ENCODE data around the gene STON2.
"Not testable (repeated sequence)": the region's sequence is repeated elsewhere in the genome, so short reads cannot be mapped to it uniquely, and the experiment has no call there.

The STON2 gene

GRCh38 chr14:81386290-81386745 is 13.8 kb downstream of the STON2 start:
- DNase-seq (ENCODE audit: low read depth): no peak
- no peak for TF ChIP-seq CTCF (conservative IDR thresholded peaks at IDR 0.05; ENCODE audit: control insufficient read depth, insufficient read depth, low read depth, low read length)
- no peak overlapping the region for H3K4me3 ChIP-seq (ENCODE audit: control insufficient read depth, low read depth, low read length)

GRCh38 chr14:81385886-81386285 is 14.2 kb downstream of the STON2 start:
- no peak for TF ChIP-seq CTCF (conservative IDR thresholded peaks at IDR 0.05; ENCODE audit: control insufficient read depth, insufficient read depth, low read depth, low read length)
- H3K4me3 ChIP-seq (ENCODE audit: control insufficient read depth, low read depth, low read length): no peak overlapping the region
- no peak for DNase-seq (ENCODE audit: low read depth)

- TF ChIP-seq CTCF (conservative IDR thresholded peaks at IDR 0.05; ENCODE audit: control insufficient read depth, insufficient read depth, low read depth, low read length): no peak
- DNase-seq (ENCODE audit: low read depth): no peak
- no peak overlapping the region for H3K4me3 ChIP-seq (ENCODE audit: control insufficient read depth, low read depth, low read length)
Measured at GRCh38 chr14:81385419-81385818, 14.7 kb downstream of the STON2 start.

- H3K4me3 ChIP-seq (ENCODE audit: control insufficient read depth, low read depth, low read length): no peak overlapping the region
- TF ChIP-seq CTCF (conservative IDR thresholded peaks at IDR 0.05; ENCODE audit: control insufficient read depth, insufficient read depth, low read depth, low read length): no peak
- DNase-seq (ENCODE audit: low read depth): peak; percentile 51
Measured at GRCh38 chr14:81384900-81385299, 15.2 kb downstream of the STON2 start.

GRCh38 chr14:81382517-81383225 is 17.5 kb downstream of the STON2 start:
- no peak for DNase-seq (ENCODE audit: low read depth)
- no peak for TF ChIP-seq CTCF (conservative IDR thresholded peaks at IDR 0.05; ENCODE audit: control insufficient read depth, insufficient read depth, low read depth, low read length)
- H3K4me3 ChIP-seq (ENCODE audit: control insufficient read depth, low read depth, low read length): no peak overlapping the region

- H3K4me3 ChIP-seq (ENCODE audit: control insufficient read depth, low read depth, low read length); DNase-seq (ENCODE audit: low read depth): not testable (repeated sequence)
Measured at GRCh38 chr14:81380009-81380408, 20.1 kb downstream of the STON2 start.

GRCh38 chr14:81371802-81372201 is 28.3 kb downstream of the STON2 start:
- H3K4me3 ChIP-seq (ENCODE audit: control insufficient read depth, low read depth, low read length): no peak overlapping the region
- no peak for DNase-seq (ENCODE audit: low read depth)
- no peak for TF ChIP-seq CTCF (conservative IDR thresholded peaks at IDR 0.05; ENCODE audit: control insufficient read depth, insufficient read depth, low read depth, low read length)

Data from fibroblast of mammary gland (primary cell).